NCI-H2107 treated with DMSO at 0.1 percent for 48 hours (cell line): ENCODE measurements around the gene MON2.
"Not testable (repeated sequence)": the region's sequence is repeated elsewhere in the genome, so short reads cannot be mapped to it uniquely, and the experiment has no call there.

Source experiments
- DNase-seq: peaks from one replicate; lab custom pipeline; 2025; ENCODE audit not compliant: unreplicated experiment; lab: John Stamatoyannopoulos, UW

Gene MON2, protein sequence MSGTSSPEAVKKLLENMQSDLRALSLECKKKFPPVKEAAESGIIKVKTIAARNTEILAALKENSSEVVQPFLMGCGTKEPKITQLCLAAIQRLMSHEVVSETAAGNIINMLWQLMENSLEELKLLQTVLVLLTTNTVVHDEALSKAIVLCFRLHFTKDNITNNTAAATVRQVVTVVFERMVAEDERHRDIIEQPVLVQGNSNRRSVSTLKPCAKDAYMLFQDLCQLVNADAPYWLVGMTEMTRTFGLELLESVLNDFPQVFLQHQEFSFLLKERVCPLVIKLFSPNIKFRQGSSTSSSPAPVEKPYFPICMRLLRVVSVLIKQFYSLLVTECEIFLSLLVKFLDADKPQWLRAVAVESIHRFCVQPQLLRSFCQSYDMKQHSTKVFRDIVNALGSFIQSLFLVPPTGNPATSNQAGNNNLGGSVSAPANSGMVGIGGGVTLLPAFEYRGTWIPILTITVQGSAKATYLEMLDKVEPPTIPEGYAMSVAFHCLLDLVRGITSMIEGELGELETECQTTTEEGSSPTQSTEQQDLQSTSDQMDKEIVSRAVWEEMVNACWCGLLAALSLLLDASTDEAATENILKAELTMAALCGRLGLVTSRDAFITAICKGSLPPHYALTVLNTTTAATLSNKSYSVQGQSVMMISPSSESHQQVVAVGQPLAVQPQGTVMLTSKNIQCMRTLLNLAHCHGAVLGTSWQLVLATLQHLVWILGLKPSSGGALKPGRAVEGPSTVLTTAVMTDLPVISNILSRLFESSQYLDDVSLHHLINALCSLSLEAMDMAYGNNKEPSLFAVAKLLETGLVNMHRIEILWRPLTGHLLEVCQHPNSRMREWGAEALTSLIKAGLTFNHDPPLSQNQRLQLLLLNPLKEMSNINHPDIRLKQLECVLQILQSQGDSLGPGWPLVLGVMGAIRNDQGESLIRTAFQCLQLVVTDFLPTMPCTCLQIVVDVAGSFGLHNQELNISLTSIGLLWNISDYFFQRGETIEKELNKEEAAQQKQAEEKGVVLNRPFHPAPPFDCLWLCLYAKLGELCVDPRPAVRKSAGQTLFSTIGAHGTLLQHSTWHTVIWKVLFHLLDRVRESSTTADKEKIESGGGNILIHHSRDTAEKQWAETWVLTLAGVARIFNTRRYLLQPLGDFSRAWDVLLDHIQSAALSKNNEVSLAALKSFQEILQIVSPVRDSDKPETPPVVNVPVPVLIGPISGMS (N-terminal part only)

DNA sequence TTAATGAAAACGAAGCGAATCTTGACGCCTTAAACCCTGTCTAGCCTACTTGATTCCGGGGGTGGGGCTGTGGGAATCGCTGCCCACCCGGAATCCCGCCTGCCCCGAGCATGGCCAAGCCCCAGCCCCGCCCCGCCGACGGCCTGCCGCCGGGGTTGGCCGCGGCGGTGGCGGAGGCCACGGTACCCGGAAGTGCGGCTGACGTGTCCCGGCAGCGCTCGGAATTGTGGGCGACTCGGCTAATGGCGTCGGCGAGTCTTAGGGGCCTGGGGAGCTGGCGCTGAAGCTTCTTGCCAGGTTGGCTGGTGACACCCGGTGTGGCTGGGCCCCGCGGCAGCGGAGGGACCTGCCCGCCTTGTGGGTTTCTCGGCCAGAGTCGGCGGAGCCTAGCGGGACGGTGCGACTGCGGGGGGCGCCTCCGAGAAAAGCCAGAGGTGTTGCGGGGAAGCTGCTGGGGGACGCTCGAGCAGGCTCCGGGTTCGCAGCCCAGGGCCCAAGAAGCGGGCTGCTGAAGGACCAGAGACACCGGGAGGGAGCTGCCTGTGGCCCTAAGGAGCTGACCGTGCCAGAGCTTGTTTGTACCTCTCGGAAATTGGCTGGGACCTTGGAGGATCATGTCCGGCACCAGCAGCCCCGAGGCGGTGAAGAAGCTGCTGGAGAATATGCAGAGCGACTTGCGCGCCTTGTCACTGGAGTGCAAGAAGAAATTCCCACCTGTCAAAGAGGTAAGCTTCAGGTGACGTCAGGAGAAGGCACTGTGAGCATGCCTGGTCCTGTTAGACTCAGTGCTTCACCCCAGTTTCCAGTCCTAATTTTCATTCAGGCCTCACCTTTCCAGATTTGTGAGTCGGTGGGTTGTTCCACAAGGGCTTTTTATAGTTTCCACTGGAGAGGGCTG, at the start of gene MON2:
Gene MON2 (plus strand): TSS at position 233 of the 898 bp plus-strand sequence. CDS start 382 bp downstream, at position 615.
- DNase-seq, result peak; percentile 65

DNA sequence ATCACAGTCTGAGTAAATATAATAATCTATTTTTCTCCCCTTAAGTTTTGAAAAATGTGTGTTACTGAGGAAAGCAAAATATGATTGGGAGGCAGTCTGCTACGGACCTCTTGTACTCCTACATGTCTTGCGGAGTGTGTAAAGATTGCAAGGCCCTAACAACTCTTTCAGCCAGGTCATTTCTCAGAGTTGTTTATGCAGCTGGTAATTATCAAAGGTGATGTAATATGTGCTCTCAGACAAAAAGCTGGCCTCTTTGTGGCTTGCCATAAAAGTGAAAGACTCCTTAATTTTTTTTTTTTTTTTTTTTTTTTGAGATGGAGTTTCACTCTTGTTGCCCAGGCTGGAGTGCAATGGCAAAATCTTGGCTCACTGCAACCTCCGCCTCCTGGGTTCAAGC, 40.5 kb upstream of the MON2 start:
- no peak for DNase-seq

DNA sequence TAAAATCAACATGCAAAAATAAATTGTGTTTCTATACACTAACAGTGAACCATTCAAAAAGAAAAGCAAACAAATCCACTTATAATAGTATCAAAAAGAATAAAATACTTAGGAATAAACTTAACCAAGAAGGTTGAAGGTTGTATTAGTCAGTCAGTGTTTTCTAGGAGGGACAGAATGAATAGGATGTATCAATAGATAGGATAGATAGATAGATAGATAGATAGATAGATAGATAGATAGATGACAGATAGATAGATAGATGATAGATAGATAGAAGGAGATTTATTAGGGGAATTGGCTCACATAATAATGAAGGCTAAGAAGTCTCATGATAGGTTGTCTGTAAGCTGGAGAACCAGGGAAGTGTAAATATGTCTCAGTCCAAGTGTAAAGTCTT, 37.2 kb upstream of the MON2 start:
- DNase-seq, result no peak

DNA sequence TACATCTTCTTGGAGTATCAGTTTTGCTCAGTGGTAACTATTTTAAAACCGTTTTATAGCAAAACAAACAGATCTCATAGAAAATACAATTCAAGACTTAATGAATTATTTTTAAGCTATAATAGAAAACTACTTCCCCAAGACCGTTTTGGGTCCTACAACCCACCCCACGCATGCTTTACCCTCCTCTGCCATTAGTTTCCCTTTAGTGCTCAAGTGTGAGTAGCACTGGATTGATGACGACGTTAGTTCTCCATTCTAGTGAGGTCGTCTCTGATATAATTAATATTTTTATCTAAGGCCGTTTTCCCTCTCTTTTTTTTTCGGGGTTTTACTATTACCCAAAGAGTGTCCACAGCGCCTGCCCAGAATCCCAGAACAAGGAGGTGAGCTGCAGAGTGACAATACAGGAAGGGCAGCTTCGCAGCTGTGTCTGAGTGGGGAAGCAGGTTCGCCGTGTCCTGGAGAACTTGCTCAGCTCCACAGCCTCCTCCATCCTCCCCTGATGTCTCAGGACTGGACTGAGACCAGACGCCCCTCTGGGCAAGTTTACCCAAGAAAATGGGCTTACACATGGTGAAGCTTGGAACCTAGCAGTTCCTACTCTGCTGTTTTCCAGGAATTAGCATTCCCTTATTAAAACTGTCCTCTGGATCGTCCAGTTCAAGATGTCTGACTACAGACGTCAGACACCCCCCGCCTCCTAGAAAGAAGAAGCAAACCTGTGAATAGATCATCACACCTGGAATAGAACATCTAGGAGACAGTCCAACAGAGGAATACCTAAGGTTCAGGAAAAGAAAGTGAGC, 31.9 kb upstream of the MON2 start:
- peak; percentile 29 for DNase-seq

DNA sequence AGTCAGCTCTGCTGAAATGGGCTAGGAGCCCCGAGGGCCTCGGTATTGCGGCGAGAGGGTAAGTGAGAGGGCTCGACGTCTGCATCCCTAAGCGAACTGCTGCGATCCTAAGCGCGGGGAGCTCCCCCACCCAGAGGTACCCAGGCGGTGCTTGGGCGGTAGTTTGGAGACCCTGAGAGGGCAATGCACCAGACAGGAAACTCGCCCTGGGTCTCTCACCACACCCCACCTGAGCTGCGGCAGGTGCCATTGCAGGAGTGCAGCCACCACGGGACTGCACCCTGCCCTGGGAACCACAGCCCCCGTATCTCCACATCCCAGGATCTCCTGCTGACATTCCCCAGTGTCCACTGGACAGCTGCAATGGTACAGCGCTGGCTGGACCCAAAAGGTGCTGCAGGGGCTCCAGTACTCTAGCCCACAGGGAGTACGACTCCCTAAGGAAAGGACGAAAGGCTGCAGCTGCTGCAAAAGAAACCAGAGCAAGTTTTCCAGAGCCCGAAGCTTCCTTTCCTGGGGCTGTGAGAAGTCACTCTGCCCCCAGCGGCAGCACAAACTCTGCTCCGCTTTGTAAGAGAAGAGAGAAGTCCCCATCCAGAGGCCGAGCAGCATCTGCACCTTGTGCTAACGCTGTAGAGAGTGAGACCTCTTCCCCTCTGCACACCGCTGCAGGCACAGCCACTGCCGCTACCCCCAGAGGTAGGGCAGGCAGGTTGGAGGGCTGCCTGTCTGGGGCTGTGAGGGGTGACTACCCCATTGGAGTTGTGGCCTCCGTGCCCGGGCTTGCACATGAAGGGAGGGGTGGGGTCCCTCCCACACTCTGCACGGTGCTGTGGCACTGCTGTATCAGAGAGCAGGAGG, 31.1 kb upstream of the MON2 start:
- DNase-seq, result peak; percentile 73

DNA sequence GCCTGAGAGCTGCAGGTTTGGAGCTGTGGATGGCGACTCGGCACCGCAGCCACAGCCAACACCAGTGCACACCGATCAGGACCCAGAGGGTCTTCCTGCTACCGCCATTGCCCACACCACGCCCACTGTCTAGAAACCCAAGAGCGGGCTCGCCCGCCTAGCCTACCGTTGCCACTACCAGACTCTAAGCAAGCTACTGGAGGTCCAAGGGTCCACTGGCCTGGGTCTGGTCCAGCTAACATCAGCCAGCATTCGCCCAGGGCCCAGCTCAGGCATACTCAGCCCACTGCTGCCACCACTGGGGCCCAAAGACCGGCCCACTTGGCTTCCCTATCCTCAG, 30.5 kb upstream of the MON2 start:
- no peak for DNase-seq

DNA sequence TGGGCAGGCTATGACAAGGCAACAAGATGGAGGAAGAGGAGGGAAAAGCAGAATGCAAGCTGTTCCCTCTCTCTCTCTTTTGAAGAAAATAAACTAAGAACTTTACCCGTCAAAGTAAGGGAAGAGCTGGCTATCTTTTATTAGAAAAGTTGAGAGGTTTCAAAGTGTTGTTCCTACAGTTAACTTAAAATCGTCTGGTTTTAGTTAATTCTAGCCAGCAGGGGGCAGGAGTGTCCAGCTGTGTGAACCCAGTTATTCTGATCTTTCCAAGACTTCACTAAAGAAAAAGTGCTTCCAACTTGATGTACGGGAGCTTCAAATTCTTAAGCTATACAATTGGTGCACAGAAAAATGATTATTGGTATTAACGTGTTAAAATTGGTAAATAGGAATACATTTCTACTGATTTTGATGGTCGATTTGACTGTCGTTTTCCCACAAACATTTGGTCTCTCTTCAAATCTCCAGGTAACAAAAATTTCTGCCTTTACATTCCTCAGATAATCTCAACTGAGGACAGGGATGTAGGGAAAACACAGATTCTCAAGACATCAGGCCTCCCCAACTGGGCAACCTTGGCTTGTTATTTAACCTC, 28.4 kb upstream of the MON2 start:
- peak; percentile 45 for DNase-seq

DNA sequence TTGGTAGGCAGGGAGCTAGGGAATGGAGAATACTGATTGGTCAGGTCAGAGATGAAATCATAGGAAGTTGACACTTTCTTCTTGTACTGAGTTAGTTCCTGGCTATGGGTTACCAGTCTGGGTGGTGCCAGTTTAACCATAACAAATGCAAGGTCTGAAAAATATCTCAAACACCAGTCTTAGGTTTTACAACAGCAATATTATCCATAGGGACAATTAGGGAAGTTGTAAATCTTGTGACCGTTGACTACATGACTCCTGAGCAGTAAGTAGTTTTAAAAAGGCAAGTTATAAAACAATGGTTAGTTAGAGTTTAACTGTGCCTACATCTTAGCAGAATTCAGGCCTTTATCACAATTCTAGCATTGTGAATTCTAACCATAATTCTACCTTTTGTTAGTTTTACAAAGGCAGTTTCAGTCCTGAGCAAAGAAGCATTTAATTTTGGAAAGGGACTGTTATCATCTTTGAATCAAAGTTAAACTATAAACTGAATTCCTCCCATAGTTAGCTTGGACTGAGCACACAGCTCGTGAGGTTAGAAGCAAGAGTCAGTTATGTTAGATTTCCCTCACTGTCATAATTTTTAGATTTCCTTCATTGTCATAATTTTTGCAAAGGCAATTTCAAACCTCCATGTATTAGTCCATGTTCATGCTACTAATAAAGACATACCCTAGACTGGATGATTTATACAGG, 19.7 kb upstream of the MON2 start:
- DNase-seq, result no peak

DNA sequence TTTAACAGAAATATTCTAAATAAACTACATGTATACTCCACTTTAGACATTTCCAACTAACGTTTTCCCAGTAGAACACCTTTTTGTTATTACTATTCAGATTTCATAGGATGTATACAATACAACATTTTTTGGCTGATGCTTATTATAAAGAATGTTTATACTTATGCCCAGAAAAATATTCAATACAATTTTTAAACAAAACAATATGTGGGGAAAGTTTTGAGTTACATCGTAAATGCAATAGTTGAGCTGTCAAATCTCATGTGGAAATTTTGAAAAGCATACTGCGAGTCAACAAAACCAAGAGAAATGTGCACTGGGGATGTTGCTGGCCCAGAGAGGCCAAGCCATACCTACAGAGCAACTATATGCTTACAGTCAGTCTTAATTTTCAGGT, 18.2 kb upstream of the MON2 start:
- DNase-seq, result no peak

DNA sequence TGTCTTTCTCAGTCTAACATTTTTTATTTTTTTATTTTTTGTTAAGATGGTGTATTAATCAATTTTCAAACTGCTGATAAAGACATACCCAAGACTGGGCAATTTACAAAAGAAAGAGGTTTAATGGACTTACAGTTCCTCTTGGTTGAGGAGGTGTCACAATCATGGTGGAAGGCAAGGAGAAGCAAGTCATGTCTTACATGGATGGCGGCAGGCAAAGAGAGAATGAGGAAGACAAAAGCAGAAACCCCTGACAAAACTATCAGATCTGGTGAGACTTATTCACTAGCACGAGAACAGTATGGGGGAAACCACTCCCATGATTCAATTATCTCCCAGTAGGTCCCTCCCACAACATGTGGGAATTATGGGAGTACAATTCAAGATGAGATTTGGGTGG, 11.2 kb upstream of the MON2 start:
- DNase-seq, result not testable (repeated sequence)

DNA sequence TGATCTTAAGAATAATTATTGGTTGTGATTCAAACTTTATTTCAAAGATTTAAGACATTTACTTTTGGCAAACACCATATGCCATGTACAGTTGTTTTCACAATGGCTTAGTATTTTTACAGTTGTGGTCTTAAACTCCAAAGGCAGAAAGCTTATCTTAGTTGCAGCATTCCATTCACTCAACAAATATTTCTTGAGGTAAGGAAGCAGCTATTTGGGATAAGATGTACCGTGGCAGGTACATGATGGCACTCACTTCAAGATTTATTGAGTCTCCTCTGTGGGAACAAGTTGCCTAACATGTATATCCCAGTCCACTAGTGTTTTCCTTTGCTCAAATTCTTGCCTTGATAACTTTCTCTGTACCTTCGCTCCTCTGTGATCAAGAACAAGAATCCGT, 8.0 kb upstream of the MON2 start:
- DNase-seq, result no peak

DNA sequence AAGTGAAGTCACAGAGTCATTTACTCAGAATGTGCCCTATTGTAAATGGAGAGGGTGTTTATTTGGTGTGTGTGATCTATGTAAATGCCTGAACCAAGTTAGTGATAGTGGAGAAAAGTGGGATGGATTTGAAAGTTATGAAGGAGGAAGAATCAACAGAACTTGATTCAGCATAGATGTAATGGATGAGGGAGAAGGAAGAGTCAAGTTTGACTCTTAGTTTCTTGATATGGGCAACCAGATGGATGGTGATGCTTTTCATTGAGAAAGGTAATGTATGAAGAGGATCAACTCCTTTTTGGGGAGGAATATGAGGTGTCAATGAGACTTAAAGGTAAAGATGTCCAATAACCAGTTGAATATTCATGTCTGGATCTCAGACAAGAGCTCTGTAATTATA, 6.7 kb upstream of the MON2 start:
- DNase-seq, result no peak

DNA sequence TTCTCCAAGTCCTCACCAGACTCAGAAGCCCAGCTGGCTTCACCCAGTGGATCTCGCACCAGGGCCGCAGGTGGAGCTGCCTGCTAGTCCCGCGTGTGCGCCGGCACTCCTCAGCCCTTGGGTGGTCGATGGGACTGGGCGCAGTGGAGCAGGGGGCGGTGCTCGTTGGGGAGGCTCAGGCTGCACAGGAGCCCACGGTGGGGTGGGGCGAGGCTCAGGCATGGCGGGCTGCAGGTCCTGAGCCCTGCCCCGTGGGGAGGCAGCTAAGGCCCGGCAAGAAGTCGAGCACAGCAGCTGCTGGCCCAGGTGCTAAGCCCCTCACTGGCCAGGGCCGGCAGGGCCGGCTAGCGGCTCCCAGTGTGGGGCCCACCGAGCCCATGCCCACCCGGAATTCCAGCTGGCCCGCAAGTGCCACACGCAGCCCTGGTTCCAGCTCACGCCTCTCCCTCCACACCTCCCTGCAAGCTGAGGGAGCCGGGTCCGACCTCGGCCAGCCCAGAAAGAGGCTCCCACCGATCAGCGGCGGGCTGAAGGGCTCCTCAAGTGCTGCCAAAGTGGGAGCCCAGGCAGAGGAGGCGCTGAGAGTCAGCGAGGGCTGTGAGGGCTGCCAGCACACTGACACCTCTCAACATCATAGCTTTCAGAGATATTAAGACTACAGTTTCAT, 5.3 kb upstream of the MON2 start:
- not testable (repeated sequence) for DNase-seq

DNA sequence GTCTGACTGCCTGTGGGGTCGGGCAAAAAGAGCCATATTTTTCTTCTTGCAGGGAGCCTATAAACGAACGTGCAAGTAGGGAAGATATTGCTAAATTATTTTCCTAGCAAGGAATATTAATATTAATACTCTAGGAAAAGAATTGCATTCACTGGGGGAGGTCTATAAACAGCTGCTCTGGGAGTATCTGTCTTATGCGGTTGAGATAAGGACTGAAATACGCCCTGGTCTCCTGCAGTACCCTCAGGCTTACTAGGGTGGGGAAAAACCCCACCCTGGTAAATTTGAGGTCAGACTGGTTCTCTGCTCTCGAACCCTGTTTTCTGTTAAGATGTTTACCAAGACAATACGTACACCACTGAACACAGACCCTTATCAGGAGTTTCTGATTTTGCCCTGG, 3.4 kb upstream of the MON2 start:
- DNase-seq, result not testable (repeated sequence)

DNA sequence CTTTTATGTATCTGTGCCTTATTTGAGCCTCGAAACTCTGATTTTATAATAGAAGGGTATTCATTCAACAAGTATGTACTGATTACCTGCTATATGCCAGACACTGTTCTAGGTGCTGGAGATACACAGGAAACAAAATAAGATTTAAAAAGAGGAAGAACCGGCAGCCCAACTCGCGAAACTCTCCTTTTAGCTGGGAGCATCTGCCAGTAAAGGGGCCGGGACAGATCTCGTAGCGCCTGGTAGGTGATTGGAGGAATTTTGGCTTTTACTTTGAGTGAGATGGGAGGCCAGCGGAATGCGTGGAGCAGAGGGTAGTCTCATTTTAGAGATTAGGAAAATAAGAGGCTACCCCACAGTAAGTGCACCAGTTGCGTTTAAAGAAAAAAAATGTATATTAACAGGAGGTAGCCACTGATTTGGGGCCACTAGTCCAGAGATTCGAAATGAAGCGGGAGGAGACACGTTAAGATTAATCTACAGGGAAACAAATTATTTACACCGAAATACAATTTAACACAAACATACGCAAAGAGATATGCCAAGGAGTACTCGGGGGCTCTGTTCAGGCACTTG, 520 bp upstream of the MON2 start:
- DNase-seq, result peak; percentile 36

DNA sequence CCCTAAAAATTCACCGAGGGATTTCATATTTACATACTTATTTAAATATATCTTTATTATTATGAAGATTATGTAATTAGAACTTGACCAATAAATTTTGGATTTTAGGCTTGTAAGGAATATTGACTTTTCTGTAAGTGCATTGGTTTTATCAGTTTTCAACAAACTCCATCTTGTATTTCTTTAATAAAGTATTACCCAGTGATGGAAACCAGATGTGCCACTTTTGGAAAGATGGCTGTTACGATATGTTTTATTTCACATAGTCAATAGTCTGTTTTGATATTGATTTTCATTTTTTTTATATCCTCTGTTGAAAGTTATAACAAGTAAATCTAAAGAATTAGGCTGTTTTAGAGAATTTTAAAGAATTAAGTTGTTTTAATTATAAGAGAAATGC, 1.8 kb downstream of the MON2 start:
- DNase-seq, result no peak

DNA sequence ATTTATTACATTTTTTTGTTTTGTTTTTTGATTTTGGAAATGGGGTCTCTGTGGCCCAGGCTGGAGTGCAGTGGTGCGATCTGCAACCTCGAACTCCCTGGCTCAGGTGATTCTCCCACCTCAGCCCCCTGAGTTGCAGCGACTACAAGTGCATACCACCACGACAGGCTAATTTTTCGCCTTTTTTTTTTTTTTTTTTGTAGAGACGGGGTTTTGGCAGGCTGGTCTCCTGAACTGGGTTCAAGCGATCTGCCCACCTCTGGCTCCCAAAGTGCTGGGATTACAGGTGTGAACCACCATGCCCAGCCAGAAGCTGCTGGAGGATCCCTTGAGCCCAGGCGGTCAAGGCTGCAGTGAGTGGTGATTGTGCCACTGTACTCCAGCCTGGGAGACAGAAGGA, 2.3 kb downstream of the MON2 start:
- no peak for DNase-seq
